Measurements from ENCODE around the gene TAS2R31. TPM values are rescaled to one million over a fixed set of nuclear protein-coding genes. Genes with fewer than 3 reads are reported as not detected.

The TAS2R31 gene
- total and polyA plus RNA-seq, 2 of the 4 experiments (the other 2 are of a cell fraction) = 0.24 to 4.3 TPM

GRCh38 chr12:11007608-11008007 is 23.6 kb downstream of the TAS2R31 start:
- no peak overlapping the region for H2BK20ac ChIP-seq (ENCODE audit: low read depth, low read length)
- peaks cover 1 to 4% of the 10 kb centered on the region in 2 experiments; a peak in 1 of 4 replicates for H3K79me1 ChIP-seq (ENCODE audit: low read depth in 1 of 2, low read length in 2 of 2)

More at GRCh38 chr12:11007608-11008007, 23.6 kb downstream of the TAS2R31 start:
- no peak overlapping the region for H3K9ac ChIP-seq (ENCODE audit: low read depth, low read length)
- no peak overlapping the region for H3K4me2 ChIP-seq (ENCODE audit: low read depth, low read length)
- no peaks in the 10 kb centered on the region for H3K36me3 ChIP-seq (ENCODE audit: control insufficient read depth, insufficient read depth, low read length)
- H3K4me3 ChIP-seq (ENCODE audit: insufficient read depth, low read depth, low read length) = no peak overlapping the region
- H2BK120ac ChIP-seq (ENCODE audit: low read depth, low read length) = no peak overlapping the region
- no peak overlapping the region for H2BK5ac ChIP-seq (ENCODE audit: low read depth, low read length, poor library complexity, severe bottlenecking)
- H3K9me3 ChIP-seq (ENCODE audit: control insufficient read depth, insufficient read depth, low read length) = no peaks in the 10 kb centered on the region
- no peak overlapping the region for H4K5ac ChIP-seq (ENCODE audit: low read depth, low read length)
- DNase-seq = no peak
- no peak overlapping the region for H3K14ac ChIP-seq (replicated peaks; ENCODE audit: low read depth, low read length)
- in situ Hi-C loops (cut with MboI; ENCODE audit: low sequenced_read_pairs) (no loop called here), intact Hi-C loops (cut with micrococcal nuclease) (no loop called here), dilution Hi-C loops (cut with HindIII; ENCODE audit: low sequenced_read_pairs, unreplicated experiment) (no loop called here)
- no TSS peak for BruUV-seq (replicated peaks)
- H2AFZ ChIP-seq (replicated peaks; ENCODE audit: low read length, poor library complexity) = no peak overlapping the region
- H3K27me3 ChIP-seq (ENCODE audit: control insufficient read depth, insufficient read depth, low read length) = no peaks in the 10 kb centered on the region
- H4K8ac ChIP-seq (ENCODE audit: low read depth in 2 of 2, low read length in 2 of 2) = no peak overlapping the region
- H3K9me1 ChIP-seq (ENCODE audit: insufficient read depth, low read length) = no peaks in the 10 kb centered on the region
- no peak overlapping the region for H3K56ac ChIP-seq (ENCODE audit: extremely low read depth, insufficient read depth, low read length)
- no peak overlapping the region for H3K23ac ChIP-seq (ENCODE audit: low read depth, low read length)
- H4K20me1 ChIP-seq (ENCODE audit: insufficient read depth, low read length) = no peaks in the 10 kb centered on the region
- no peak for TF ChIP-seq CHD1 (IDR thresholded peaks at IDR 0.05; ENCODE audit: low read depth, low read length)
- TF ChIP-seq RCOR1 (IDR thresholded peaks at IDR 0.05; ENCODE audit: insufficient replicate concordance, low read length) = no peak
- TF ChIP-seq RFX5 (IDR thresholded peaks at IDR 0.05; ENCODE audit: low read depth, low read length) = no peak
- no peak for TF ChIP-seq USF2 (IDR thresholded peaks at IDR 0.05; ENCODE audit: low read depth, low read length)
- no peak for TF ChIP-seq ELK1 (IDR thresholded peaks at IDR 0.05; ENCODE audit: borderline replicate concordance, low read depth, low read length)
- no peak for TF ChIP-seq MAFK (IDR thresholded peaks at IDR 0.05; ENCODE audit: low read depth, low read length)
- CTCF ChIA-PET = no interaction called here
- no peak overlapping the region for H2AK5ac ChIP-seq (ENCODE audit: low read depth, low read length)
- no peaks in the 10 kb centered on the region for H3K4me1 ChIP-seq (ENCODE audit: control insufficient read depth, insufficient read depth, low read length)
- POLR2A ChIA-PET (ENCODE audit: unreplicated experiment) = no interaction called here
- H2AK9ac ChIP-seq (replicated peaks; ENCODE audit: low read depth, low read length, poor library complexity) = no peak overlapping the region
- H3K18ac ChIP-seq (ENCODE audit: low read depth, low read length) = no peak overlapping the region
- ATAC-seq (ENCODE audit: low read depth) = no peak
- H3K4ac ChIP-seq (ENCODE audit: low read depth, low read length) = no peak overlapping the region
- H3K27ac ChIP-seq (ENCODE audit: insufficient read depth, low read length) = no peak overlapping the region
- H2BK15ac ChIP-seq (ENCODE audit: low read depth, low read length) = no peak overlapping the region
- no peak overlapping the region for H4K91ac ChIP-seq (ENCODE audit: insufficient read depth, low read depth, low read length)
- WGBS, 2 experiments (ENCODE audit: extremely low coverage in 2 of 2, insufficient read length in 1 of 2) = no CpG with 5 or more reads among the region's 1 CpG
